Vagina (tissue), 2 donors: ENCODE data around the gene PIEZO2.

Experiments
- POLR2AphosphoS5 ChIP-seq, 2 donors: sonication (generic); formaldehyde crosslinking; IDR thresholded peaks; one replicate each; pipeline ENCODE4 v1.9.0; 2017; ENCODE audit warnings: antibody characterized with exemption in 2 of 2, mild to moderate bottlenecking in 2 of 2, low read depth in 1 of 2; ENCODE audit not compliant: insufficient read depth in 1 of 2
- TF ChIP-seq, protein P1 (sequence below), 3 experiments: fragments of 450-650 bp in 2 of 3; fragments of 200-600 bp in 1 of 3; sonication (generic) in 1 of 3; IDR thresholded peaks; one replicate each; pipeline ENCODE4 v1.5.1; 2017 to 2019; ENCODE audit warnings: antibody characterized with exemption in 3 of 3, mild to moderate bottlenecking in 2 of 3, moderate library complexity in 2 of 3

DNA sequence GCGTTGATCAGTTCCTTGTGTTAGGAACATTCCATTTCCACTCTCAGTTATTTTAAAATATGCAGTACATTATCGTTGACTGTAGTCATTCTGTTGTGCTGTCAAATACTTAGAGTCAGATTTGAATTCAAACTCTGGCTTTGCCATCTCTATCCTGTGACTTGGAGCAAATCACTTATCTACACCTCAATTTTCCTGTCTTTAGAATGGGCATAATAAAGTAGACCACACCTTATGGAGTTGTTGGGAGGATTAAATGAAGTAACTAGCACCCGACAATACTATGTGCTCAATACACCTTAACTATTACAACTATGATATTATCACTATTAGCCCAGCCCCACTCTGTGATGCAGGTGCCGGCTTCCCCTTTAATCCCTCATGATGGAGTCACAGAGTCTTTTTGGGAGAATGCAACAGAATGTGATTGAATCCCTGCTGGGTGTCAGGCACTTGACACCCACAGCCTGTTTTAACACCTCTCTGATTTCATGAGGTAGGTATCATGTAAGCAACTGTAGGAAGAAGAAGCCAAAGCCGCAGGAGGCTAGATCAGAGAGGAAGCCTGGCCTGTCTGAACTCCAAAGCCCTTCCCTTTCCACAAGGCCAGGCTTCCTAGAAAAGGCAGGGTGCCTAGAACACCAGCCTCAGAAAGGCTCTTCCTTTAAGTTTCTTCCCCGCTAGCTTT lies 315.1 kb downstream of the PIEZO2 start:
- TF ChIP-seq, protein P1, sequence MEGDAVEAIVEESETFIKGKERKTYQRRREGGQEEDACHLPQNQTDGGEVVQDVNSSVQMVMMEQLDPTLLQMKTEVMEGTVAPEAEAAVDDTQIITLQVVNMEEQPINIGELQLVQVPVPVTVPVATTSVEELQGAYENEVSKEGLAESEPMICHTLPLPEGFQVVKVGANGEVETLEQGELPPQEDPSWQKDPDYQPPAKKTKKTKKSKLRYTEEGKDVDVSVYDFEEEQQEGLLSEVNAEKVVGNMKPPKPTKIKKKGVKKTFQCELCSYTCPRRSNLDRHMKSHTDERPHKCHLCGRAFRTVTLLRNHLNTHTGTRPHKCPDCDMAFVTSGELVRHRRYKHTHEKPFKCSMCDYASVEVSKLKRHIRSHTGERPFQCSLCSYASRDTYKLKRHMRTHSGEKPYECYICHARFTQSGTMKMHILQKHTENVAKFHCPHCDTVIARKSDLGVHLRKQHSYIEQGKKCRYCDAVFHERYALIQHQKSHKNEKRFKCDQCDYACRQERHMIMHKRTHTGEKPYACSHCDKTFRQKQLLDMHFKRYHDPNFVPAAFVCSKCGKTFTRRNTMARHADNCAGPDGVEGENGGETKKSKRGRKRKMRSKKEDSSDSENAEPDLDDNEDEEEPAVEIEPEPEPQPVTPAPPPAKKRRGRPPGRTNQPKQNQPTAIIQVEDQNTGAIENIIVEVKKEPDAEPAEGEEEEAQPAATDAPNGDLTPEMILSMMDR (IDR thresholded peaks at IDR 0.05) = no peak
- no peak for TF ChIP-seq POLR2AphosphoS5 (IDR thresholded peaks at IDR 0.05; ENCODE audit: insufficient read depth in 1 of 2, low read depth in 1 of 2)
